Cardiac septum (tissue), 1 donor: Measurements from ENCODE around the gene EFCAB6. TPM values are rescaled to one million over a fixed set of nuclear protein-coding genes. Genes with fewer than 3 reads are reported as not detected.

Experiments used
- DNase-seq: peaks from one replicate; pipeline ENCODE4 v3.0.0-alpha.2; 2020; ENCODE audit warnings: low spot score
- intact Hi-C: fragments of 100-400 bp; cut with DNase I; formaldehyde crosslinking; loops from one replicate; pipeline ENCODE4 v1.14.0; 2022
- total RNA-seq: library from RNA; stranded (reverse); fragmentation: NEBNext Ultra II Directional; extraction: Animal tissue kit (Norgen Biotek cat#: 25700); gene quantifications from one replicate; pipeline ENCODE4 v1.2.1, GENCODE V29; 2021
- donor health status: DM: no; HTN: no; CAD: no.

The EFCAB6 gene
- total RNA-seq, 1 donor from 2014 or later: 1.3 TPM

GRCh38 chr22:43737150-43737828, 74.8 kb downstream of the EFCAB6 start:
- intact Hi-C loops: no loop called here
- no peak for DNase-seq

GRCh38 chr22:43736651-43737050, 75.5 kb downstream of the EFCAB6 start:
- DNase-seq: no peak
- intact Hi-C loops: no loop called here

- intact Hi-C loops: no loop called here
These were observed 77.5 kb downstream of the EFCAB6 start for GRCh38 chr22:43734370-43735150.

GRCh38 chr22:43733138-43733537, 79.0 kb downstream of the EFCAB6 start:
- intact Hi-C loops: no loop called here
- DNase-seq: no peak

More at GRCh38 chr22:43734370-43735150, 77.5 kb downstream of the EFCAB6 start:
- DNase-seq: no peak

DNA sequence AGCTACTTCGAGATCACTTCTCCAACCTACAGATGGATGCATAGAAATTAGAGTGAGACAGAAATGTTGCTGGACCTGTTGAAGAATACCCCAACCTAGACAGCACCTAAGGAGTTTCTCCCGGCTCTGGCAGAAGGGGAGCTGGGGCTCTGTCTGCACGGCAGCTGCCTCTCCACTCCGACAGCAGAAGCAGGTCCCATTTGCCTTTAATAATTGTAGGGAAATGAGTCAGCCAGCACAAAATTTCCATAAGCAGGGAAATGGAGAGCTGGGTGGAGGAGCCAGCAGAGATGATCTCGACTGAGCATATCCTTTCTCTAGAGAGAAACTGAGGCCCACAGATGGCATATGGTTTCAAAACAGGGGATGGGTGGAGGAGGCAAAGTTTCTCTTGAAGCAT, 80.1 kb downstream of the EFCAB6 start:
- DNase-seq: no peak
- intact Hi-C loops: no loop called here

DNA sequence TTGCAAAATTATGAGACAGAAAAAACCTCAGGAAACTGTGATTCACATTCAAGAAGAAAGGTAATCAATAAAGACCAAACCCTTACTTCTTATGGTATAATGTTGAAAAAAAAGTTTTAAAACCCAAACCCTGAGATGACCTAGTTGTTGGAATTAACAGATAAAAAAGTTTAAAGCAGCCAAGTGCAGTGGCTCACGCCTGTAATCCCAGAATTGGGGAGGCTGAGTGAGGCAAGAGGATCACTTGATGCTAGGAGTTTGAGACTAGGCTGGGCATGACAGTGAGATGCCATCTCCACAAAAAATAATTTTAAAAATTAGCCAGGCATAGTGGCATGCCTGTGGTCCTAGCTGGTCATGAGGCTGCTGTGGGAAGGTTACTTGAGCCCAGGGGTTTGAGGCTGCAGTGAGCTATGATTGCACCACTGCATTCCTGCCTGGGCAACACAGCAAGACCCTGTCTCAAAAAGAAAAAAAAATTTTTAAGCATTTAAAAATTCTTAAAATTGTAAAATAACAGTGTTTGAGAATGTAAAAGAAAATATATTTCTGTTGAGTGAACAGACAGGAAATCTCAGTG, 85.1 kb downstream of the EFCAB6 start:
- DNase-seq: no peak

DNA sequence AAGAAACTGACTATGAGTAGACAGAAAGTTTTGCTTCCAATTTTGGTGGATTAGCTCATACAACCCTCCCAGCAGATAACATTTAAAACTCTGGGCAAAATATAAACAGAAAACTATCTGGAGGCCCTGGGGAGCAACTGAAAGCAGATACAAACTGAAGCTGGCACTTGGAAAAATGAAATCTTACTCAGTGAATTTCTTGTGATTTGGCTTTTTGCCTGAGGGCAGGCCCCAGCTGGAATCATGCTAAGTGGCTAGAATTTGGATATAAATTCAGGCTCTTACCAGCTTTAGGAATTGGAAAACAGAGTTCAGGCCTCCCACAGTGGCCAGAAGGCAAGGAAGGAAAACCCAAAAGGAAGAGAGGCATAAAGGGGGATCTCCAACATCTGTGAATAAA, 85.8 kb downstream of the EFCAB6 start:
- intact Hi-C loops: no loop called here
- DNase-seq: no peak

More for the DNA sequence above, 85.1 kb downstream of the EFCAB6 start:
- intact Hi-C loops: no loop called here

DNA sequence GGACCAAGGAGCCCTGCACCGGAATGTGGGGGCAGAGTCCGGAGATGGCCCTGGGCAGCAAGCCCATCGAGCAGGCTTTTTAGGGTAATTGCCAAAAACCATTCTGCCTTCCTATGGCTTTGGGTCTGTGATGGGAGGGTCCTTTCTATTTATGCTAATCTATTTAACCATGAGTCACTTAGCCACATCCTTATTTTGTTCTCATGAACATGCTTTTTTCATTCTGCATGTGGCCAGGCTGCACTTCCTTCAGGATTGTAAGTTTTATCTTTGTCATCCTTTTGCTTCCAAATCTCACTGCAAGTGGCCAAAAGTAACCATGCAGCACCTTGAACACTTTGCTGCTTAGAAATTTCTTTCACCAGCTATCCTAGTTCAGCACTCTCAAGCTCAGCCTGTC, 88.3 kb downstream of the EFCAB6 start:
- no peak for DNase-seq
- intact Hi-C loops: no loop called here

- DNase-seq: no peak
- intact Hi-C loops: no loop called here
These were observed 89.7 kb downstream of the EFCAB6 start for GRCh38 chr22:43722444-43722843.

DNA sequence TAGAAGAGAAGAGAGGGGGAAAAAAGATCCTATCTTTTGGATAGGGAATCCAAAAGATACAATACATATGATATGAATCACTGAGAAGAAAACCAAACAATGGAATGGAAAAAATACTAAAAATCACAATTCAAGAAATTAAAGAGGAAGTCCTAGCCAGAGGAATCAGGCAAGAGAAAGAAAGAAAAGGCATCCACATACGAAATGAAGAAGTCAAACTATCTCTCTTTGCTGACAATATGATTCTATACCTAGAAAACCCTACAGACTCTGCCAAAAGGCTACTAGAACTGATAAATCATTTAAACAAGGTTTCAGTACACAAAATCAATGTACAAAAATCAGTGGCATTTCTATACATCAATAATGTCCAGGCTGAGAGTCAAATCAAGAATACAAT, 91.4 kb downstream of the EFCAB6 start:
- intact Hi-C loops: no loop called here
- no peak for DNase-seq

DNA sequence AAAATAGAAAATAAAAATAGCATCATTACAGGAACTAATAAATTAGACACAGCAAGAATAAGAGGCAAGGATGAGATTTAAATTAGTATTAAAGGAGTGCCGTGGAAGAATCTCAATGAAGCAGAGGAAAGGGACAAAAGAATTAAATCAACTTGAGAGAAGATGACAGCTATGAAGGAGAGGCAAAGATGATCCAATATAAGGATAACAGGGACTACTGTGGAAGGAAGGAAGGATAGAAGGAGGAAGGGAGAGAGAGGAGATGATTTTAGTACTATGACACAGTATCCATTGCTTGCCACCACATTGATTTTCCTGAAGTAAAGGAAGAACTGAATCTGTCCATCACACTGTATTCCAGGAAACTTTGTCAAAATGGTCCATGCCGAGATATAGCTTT, 98.0 kb downstream of the EFCAB6 start:
- DNase-seq: no peak
- intact Hi-C loops: no loop called here

GRCh38 chr22:43711681-43712080, 100.4 kb downstream of the EFCAB6 start:
- intact Hi-C loops: no loop called here
- no peak for DNase-seq

- intact Hi-C loops: no loop called here
- DNase-seq: no peak
These were observed 104.5 kb downstream of the EFCAB6 start for GRCh38 chr22:43707648-43708047.

DNA sequence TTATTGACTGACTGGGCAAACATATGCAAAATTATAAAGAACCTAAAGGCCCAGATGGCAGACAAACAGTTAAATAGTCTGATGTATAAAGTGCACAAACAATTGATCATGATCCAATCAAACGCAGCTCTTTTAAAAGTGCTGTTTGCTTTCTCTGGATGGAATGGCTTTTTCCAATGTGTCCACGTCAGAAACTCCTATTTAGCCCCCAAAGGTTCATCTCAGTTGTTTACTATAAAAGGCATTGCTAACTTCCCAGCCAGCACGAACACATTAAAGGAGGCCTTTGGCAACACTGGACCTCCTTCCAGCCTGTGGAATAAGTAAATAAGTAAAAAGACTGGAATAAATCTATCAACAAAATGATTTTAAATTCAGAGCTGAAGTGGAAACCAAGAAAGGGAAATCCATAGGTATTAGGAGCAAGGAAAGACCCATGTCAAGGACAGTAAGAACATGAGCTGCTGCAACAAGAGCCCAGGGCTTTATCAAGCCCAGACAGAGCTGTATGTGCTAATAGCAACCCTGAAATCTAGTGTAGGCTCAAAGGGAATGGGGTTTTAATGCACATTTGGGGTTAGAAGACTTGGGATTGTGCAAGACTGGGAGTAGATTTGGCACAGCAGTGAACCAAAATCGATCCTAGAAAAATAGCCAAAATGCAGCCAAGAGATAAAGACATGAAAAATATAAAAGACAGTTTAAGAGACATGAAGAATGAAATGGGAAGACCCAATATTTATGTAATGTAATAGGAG, 105.4 kb downstream of the EFCAB6 start:
- intact Hi-C loops: no loop called here
- DNase-seq: no peak

DNA sequence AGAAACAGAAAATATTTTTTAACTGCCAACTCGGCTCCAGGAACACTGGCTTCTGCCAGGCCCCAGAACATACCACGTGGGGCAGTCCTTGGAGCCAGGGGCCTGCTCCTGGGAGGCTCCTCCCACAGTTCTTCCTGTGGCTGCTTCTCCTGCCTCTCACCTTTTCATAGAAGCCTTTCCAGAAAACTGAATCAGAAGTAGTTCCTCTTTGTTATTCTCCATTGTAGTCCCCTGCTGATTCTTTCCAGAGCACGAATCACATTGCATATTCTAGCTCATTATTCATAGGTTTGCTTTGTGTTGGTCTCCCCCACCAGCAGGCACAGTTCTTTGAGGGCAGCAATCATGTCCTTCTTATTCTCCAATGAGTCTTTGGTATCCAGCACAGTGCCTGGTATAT, 106.0 kb downstream of the EFCAB6 start:
- intact Hi-C loops: no loop called here

DNA sequence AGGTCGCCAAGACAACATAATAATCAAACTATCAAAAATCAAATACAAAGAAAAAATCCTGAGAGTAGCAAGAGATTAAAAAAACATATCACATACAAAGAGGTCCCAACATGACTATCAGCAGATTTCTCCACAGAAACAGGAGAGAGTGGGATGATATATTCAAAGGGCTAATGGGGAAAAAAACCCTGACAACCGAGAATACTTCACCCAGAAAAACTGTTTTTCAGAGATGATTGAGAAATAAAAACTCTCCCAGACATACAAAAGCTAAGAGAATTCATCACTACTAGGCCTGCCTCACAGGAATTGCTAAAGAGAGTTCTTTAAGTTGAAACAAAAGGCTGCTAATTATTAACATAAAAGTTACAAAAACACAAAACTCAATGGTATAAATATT, 108.1 kb downstream of the EFCAB6 start:
- intact Hi-C loops: no loop called here
- DNase-seq: no peak

More for the DNA sequence above, 106.0 kb downstream of the EFCAB6 start:
- no peak for DNase-seq

- no peak for DNase-seq
- intact Hi-C loops: no loop called here
These were observed 113.7 kb downstream of the EFCAB6 start for GRCh38 chr22:43698403-43698802.

DNA sequence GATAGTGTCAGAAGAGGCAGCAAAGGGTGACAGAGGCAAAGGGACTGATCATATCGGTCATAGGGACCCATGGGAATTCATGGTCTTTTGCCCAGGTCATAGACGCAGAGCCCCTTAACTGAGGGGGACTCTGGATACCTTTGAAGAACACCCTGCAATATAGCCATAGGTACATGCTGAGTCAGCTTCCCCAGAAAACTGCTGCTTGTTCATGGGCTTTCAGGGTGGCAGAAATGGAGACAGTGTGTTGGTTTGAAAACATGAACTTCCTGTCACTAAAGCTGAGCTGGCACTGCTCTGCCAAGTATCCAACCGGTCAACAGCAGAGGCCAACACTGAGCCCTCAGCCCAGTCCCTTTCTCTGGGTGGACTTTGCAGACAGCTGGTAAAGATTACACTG, 114.2 kb downstream of the EFCAB6 start:
- no peak for DNase-seq
- intact Hi-C loops: no loop called here

GRCh38 chr22:43693249-43693648, 118.9 kb downstream of the EFCAB6 start:
- intact Hi-C loops: no loop called here
- no peak for DNase-seq

GRCh38 chr22:43689356-43689755, 122.7 kb downstream of the EFCAB6 start:
- intact Hi-C loops: no loop called here
- DNase-seq: no peak
